RPMI8226 (cell line): ENCODE measurements around the gene MED9.
"Not testable (repeated sequence)": the region's sequence is repeated elsewhere in the genome, so short reads cannot be mapped to it uniquely, and the experiment has no call there.

Experiments used
- DNase-seq: peaks from one replicate; pipeline ENCODE4 v3.0.0-alpha.2; 2015

The MED9 gene

GRCh38 chr17:17476865-17477467 is at the start of gene MED9:
TSS of gene MED9 (plus strand) at chr17:17477000. CDS start at chr17:17477042, 42 bp downstream.
- peak; percentile 92 for DNase-seq

- DNase-seq = no peak
These were observed 47.6 kb upstream of the MED9 start for GRCh38 chr17:17429222-17429621.

- not testable (repeated sequence) for DNase-seq
These were observed 45.9 kb upstream of the MED9 start for GRCh38 chr17:17430924-17431323.

GRCh38 chr17:17431605-17432004 is 45.2 kb upstream of the MED9 start:
- DNase-seq = no peak

- no peak for DNase-seq
These were observed 43.6 kb upstream of the MED9 start for GRCh38 chr17:17433000-17433703.

GRCh38 chr17:17434477-17434876 is 42.3 kb upstream of the MED9 start:
- no peak for DNase-seq

- DNase-seq = no peak
These were observed 41.5 kb upstream of the MED9 start for GRCh38 chr17:17435323-17435722.

GRCh38 chr17:17437461-17437860 is 39.3 kb upstream of the MED9 start:
- no peak for DNase-seq

- no peak for DNase-seq
These were observed 38.9 kb upstream of the MED9 start for GRCh38 chr17:17437893-17438292.

GRCh38 chr17:17440010-17440843 is 36.6 kb upstream of the MED9 start:
- peak; percentile 67 for DNase-seq

- DNase-seq = no peak
These were observed 35.7 kb upstream of the MED9 start for GRCh38 chr17:17440938-17441675.

- DNase-seq = no peak
These were observed 33.6 kb upstream of the MED9 start for GRCh38 chr17:17443173-17443572.

- DNase-seq = no peak
These were observed 31.4 kb upstream of the MED9 start for GRCh38 chr17:17445296-17445924.

- no peak for DNase-seq
These were observed 30.7 kb upstream of the MED9 start for GRCh38 chr17:17445925-17446665.

- no peak for DNase-seq
These were observed 30.1 kb upstream of the MED9 start for GRCh38 chr17:17446666-17447155.

GRCh38 chr17:17447264-17447663 is 29.5 kb upstream of the MED9 start:
- DNase-seq = no peak

- no peak for DNase-seq
These were observed 28.7 kb upstream of the MED9 start for GRCh38 chr17:17448076-17448475.

- DNase-seq = no peak
These were observed 28.1 kb upstream of the MED9 start for GRCh38 chr17:17448723-17449122.

- no peak for DNase-seq
These were observed 23.7 kb upstream of the MED9 start for GRCh38 chr17:17453088-17453487.

- DNase-seq = no peak
These were observed 22.5 kb upstream of the MED9 start for GRCh38 chr17:17454276-17454675.

GRCh38 chr17:17454700-17455099 is 22.1 kb upstream of the MED9 start:
- DNase-seq = not testable (repeated sequence)

- DNase-seq = no peak
These were observed 21.6 kb upstream of the MED9 start for GRCh38 chr17:17455173-17455572.
